T47D (cell line): ENCODE results near the gene FSD2.

Source experiments
- DNase-seq, 2 experiments: peaks; one replicate each; pipeline versions ENCODE4 v3.0.0 to v3.0.0-alpha.2; 2011 to 2012; ENCODE audit warnings: low read depth in 1 of 2, low spot score in 1 of 2
- JUND ChIP-seq: IDR thresholded peaks from 2 replicates; pipeline ENCODE4 v1.6.1; 2012; ENCODE audit warnings: low read depth
- in situ Hi-C: cut with HindIII; loops from 2 replicates; pipeline ENCODE4 v1.10.0; 2016; ENCODE audit warnings: low sequenced_read_pairs, low pct_unique_long_range_greater_than_20kb

FSD2 gene

DNA sequence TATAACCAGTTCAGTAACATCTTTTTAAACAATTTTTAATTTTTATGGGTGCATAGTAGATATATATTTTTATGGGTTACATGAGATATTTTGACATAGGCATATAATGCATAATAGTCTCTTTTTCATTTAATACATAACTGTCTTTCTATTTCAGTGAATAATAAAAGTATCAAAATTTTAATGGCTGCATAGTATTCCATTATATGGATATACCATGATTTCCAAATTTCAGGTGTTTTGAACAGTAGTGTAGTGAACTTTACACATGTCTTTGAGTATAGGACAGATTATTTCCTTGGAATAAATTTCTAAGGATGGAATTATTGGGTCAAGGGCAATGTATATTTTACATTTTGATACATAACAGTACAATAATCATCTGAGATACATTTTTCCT lies 14.3 kb upstream of the FSD2 start:
- no peak for DNase-seq
- in situ Hi-C loops: no loop called here
- TF ChIP-seq JUND: no peak

DNA sequence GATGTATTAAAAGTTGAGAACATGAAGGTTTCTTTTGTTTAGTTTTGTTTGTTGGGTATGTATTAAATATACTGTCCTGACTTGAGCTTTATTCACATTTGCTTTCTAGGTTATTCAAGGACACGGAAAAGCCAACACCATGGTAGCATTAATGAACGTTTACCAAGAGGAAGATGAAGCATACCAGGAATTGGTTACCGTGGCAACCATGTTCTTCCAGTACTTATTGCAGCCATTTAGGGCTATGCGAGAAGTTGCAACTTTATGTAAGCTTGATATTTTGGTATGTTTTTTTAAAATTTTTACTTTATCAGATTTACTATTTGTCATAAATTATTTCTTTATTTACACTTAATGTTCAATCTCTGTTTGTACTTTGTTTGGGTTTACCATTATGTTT lies 7.1 kb upstream of the FSD2 start:
- no peak for DNase-seq
- TF ChIP-seq JUND: no peak
- in situ Hi-C loops: no loop called here

DNA sequence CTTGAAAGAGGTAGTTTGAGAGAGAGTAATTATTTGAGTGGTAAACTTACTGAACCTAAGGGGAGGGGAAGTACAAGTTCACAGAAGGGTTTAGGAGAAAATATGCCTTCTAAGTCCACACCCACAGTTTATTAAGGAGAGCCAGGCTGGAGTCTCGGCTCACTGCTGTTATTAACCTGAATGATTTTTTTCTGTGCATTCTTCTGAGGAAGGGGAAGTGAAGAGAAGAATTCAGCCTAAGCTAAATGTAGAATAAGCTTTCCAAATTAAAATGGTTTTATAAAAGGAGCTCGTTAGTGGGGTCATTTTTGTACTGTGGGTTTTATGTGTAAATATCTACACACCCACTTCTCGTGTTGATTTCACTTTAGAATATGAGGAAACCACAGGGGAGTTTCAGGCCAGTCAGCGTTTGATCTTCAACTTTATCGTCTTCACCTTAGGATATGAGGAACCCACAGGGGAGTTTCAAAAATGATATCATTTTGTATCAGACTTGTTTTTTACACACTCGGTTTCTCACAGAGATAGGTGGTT lies 5.1 kb upstream of the FSD2 start:
- no peak for TF ChIP-seq JUND
- in situ Hi-C loops: no loop called here
- no peak for DNase-seq

DNA sequence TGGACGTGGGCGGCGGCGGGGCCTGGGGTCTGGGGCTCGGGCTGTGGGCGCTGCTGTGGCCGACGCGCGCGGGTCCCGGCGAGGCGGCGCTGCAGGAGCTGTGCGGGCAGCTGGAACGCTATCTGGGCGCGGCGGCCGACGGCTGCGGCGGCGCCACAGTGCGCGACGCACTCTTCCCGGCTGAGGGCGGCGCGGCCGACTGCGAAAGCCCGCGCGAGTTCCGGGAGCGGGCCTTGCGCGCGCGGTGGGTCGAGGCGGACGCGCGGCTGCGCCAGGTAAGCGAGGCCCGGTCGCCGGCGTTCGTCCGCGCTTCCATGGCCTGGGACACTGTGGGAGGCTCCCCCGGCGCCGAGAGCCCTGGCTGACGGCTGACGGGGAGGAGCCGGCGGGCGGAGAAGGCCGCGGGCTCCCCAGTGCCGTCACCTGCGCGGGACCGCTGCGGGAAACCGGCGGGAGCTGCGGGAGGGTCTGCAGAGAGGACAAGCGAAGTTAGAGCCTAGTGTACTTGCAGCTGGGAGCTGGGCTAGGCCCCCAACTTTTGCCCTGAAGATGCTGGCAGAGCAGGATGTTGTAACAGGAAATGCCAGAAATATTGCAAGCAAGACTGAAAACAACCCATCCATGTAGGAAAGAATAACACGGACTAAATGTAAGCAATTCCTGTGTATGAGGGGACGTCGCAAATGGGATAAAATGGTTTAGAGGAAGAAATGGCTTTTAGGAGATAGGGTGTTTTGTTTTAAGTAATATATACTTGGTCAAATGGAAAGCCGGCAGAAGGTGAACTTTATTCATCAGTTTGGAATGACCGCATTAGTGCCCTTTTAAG lies 4.4 kb upstream of the FSD2 start:
- no peak for TF ChIP-seq JUND
- in situ Hi-C loops: no loop called here
- DNase-seq: peak; percentile 7 to 68

DNA sequence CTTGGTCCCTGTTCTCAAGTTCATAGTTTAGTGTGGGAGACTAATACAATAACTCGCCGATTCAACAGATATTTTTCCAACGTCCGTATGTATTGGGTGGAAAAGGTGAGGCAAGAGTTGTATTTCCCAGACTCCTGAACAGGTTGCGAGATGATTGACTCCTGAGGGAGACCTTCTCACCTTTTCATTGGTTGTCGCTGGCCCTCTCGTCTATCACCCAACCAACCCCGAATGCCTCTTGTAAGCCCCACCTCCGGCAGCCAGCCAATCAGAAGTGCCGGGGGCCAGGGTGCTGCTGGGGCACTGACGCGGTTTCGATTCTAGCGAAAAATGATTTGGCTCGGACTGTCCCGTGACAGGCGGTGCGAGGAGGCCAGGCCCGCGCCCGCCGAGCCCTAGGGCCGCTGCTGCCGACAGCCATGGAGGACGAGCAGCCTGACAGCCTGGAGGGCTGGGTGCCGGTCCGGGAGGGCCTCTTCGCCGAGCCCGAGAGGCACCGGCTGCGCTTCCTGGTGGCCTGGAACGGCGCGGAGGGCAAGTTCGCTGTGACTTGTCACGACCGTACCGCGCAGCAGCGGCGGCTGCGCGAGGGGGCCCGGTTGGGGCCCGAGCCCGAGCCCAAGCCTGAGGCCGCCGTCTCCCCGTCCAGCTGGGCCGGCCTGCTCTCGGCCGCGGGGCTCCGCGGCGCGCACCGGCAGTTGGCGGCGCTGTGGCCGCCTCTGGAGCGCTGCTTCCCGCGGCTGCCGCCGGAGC lies 3.6 kb upstream of the FSD2 start, which contains the start of gene WHAMM:
Gene WHAMM (plus strand): TSS at position 321 of the 753 bp plus-strand sequence. CDS start 99 bp downstream, at position 420.
- peak; percentile 93 to 99 for DNase-seq
- no peak for TF ChIP-seq JUND
- in situ Hi-C loops: no loop called here

DNA sequence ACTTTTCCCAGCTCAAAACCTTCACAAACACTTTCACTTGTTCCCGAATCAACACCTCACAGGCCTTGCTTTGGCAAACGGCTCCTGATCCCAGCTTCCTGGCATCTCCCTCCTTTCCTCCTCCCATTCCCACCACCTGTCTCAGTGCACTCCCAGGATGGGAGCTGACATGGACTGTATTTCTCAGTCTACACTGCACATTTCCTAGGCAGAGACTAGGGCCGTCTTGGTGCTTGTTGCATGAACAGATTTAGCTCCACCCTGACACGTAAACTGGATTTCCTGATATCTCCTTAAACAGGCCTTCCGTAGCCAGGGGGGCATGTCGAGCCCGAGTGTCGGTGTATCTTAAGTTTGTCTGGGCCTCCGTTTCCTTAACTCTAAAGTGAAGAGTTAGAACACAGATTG lies 2.8 kb upstream of the FSD2 start:
- DNase-seq: no peak
- TF ChIP-seq JUND: no peak
- in situ Hi-C loops: no loop called here

DNA sequence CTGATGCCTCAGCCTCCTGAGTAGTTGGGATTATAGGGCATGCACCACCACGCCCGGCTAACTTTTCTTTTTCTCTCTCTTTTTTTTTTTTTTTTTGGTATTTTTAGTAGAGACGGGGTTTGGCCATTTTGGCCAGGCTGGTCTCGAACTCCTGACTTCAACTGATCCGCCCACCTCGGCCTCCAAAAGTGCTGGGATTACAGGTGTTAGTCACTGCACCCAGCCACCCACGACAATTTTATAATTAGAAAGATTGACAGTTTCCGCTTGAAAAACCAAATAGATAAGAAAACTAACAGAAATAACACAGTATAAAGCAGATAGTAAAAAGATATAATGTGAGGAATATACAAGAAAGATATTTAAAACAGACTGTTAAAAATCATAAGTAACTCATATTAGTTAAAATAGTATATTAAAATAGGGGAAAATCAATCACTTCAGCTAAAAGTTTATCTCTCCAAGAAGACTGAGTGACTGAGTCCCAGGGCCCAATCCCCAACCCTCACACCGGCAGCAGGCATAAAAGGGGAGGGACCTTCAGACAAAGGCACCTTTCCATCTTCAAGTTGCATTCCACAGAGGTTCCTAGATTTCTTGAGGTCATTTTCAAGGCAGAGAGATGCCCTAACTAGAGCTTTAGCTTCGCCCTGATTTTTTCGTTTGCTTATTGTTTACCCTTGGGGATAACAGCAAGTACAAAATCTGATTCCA lies 2.2 kb upstream of the FSD2 start:
- TF ChIP-seq JUND: no peak

DNA sequence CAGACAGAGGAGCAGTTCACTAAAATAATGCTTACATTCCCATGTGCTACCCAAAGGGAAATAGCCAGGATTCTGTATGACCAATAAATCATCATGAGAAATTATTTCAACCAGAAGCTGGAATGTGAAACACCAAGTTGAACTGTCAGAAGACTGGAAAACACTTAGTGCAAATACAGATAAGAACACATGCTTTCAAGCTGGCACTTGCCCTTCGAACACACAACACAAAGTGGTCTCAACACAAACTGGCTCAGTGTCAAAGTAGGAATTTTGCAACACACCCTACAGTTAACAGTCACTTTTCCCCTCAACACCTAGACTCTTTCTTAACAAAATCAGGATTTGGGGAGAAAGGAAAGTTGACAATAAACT lies 1.3 kb downstream of the FSD2 start:
- no peak for DNase-seq
- in situ Hi-C loops: no loop called here
- TF ChIP-seq JUND: no peak

More for the DNA sequence above, 2.2 kb upstream of the FSD2 start:
- DNase-seq: no peak
- in situ Hi-C loops: no loop called here

DNA sequence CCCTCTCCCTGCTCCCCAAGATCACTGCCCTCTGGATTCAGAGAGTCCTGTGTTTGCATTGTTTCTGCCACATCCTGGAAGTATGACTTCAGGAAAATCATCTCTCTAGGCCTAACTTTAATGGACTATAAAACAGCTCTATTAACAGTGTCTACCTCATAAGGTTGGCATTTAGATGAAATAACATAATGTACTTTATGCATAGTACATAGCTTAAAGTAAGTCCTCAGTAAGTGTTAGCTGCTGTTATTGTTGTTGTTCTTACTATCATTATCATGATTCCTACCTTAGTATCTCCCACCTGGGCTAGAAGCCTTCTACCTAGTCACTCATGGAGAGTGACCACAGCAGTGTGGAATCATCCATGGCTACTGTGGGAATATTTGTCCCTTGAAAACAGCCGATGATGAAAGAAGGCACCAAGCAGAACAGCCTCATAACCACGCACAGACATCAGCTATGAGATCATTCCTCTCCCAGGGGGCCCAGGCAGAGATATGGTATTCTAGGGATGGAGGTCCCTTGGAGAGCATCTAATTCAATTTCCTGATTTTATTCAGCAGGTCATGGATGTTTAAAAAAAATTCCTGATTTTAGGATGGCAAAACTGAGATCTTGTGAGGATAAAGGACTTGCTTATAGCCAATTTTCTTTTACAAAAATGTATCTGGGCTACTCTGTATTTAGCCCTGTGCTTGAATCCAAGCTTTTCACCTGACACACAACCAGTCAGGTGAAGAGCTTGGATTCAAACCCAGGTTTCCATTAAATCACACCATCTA lies 1.9 kb downstream of the FSD2 start:
- in situ Hi-C loops: no loop called here
- no peak for DNase-seq
- no peak for TF ChIP-seq JUND

DNA sequence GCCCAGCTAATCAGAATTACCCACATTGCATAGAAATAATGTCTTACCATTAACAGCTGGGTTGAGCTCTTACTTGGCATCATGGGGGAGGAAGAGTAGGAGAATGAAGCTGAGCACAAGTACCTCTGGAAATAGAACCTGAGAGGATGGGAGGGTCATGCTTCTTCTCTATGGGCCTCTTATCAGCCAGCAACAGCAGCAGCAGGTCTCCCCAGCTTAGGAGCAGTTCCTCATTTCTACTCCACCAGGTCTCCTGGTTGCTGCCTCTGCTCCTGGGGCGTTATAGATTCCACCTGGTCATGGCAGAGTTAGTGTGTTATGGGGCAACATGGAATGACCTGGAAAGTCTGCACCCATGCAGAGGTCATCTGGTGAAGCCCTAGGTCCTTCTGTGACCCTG lies 3.4 kb downstream of the FSD2 start:
- no peak for DNase-seq
- no peak for TF ChIP-seq JUND
- in situ Hi-C loops: no loop called here

DNA sequence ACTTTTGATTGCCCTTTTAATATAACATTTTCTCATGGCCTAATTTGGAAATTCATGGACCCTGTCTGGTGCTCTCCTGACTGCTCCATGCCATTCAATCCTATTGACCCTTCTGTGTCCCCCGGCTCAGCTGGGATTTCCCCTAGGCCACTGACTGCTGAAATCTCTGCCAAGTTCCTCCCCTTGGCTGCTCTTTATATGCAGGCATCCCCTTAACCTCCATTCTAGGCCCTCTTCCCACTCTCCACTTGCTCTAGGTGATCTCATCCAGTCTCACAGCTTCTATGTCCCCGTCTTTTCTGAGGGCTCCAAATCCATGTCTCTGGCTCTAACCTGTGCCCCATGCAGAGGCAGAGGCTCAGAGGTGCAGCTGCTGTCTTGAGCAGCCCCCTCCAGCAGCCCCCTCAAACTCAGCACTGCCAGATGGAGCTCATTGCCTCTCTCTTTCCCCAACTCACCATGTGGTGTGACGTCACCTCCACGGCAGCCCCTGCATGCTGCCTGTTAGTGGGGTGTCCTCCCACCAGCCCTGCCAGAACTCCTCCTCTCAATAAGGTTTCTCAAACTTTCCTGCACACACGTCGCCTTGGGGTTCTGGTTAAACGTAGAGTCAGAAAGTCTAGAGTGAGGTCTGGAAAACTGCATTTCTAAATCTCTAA lies 6.6 kb downstream of the FSD2 start:
- in situ Hi-C loops: no loop called here
- no peak for DNase-seq

More for the DNA sequence above, 6.6 kb downstream of the FSD2 start:
- TF ChIP-seq JUND: no peak
